Tibial artery (tissue), 4 donors: ENCODE data around the gene SND1.

Experiments used
- DNase-seq, 2 donors: peaks; one replicate each; pipeline ENCODE4 v3.0.0-alpha.2; 2019
- H3K27ac ChIP-seq, 2 donors: fragments of 200-600 bp; sonication (generic) in 1 of 2; 1 replicate in 1 of 2; 2 replicates in 1 of 2; pipeline ENCODE4 v1.5.1; 2018 to 2019; ENCODE audit warnings: mild to moderate bottlenecking in 1 of 2
- H3K27me3 ChIP-seq, 2 donors: fragments of 200-600 bp; sonication (generic) in 1 of 2; one replicate each; pipeline versions ENCODE4 v1.5.1 to v1.6.0; 2016 to 2019
- H3K36me3 ChIP-seq, 3 donors: fragments of 200-600 bp; sonication (generic) in 2 of 3; one replicate each; pipeline ENCODE4 v1.5.1; 2016 to 2019; ENCODE audit warnings: mild to moderate bottlenecking in 2 of 3
- H3K4me1 ChIP-seq, 4 donors: fragments of 200-600 bp; sonication (generic) in 2 of 4; 1 replicate in 3 of 4; 2 replicates in 1 of 4; pipeline ENCODE4 v1.5.1; 2016 to 2019
- H3K4me3 ChIP-seq, 2 donors: fragments of 200-600 bp; sonication (generic) in 1 of 2; 1 replicate in 1 of 2; 2 replicates in 1 of 2; pipeline ENCODE4 v1.5.1; 2018 to 2019; ENCODE audit warnings: mild to moderate bottlenecking in 2 of 2
- H3K9me3 ChIP-seq, 3 donors: fragments of 200-600 bp; sonication (generic) in 1 of 3; one replicate each; pipeline ENCODE4 v1.5.1; 2016 to 2019
- intact Hi-C: fragments of 100-400 bp; cut with DNase I; formaldehyde crosslinking; loops from one replicate; pipeline ENCODE4 v1.15.0; 2023; ENCODE audit warnings: low total_unique reads
- TF ChIP-seq, protein P1 (sequence below), 2 experiments: fragments of 200-600 bp in 1 of 2; fragments of 450-650 bp in 1 of 2; IDR thresholded peaks; one replicate each; pipeline ENCODE4 v1.5.1; 2017 to 2019; ENCODE audit warnings: antibody characterized with exemption in 2 of 2, mild to moderate bottlenecking in 1 of 2, moderate library complexity in 1 of 2

SND1 gene

DNA sequence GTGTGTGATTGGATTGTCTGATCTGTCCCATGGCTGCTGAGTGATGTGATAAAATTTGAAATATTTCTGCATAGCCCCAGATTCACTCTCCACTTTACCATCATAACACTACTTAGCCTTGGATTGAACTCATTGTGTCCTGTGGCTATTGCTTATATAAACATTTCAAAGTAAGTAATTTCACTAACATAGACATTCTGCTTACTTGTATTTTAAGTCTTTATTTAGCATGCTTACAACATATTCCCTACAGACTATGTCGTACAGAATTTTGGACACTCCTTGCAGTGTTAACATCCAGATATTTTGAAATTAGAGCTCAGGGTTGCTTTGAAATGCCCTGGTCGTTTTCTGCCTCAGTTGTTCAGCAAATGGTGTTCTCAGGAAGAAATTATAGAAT lies 261.7 kb downstream of the SND1 start:
- intact Hi-C loops = no loop called here
- no peaks in the 10 kb centered on the region for H3K27me3 ChIP-seq
- no peaks in the 10 kb centered on the region for H3K36me3 ChIP-seq
- no peaks in the 10 kb centered on the region for H3K9me3 ChIP-seq
- H3K27ac ChIP-seq = no peak overlapping the region
- H3K4me1 ChIP-seq = peaks cover 0 to 11% (median 0%) of the 10 kb centered on the region in 4 donors
- H3K4me3 ChIP-seq = no peak overlapping the region
- TF ChIP-seq, protein P1, sequence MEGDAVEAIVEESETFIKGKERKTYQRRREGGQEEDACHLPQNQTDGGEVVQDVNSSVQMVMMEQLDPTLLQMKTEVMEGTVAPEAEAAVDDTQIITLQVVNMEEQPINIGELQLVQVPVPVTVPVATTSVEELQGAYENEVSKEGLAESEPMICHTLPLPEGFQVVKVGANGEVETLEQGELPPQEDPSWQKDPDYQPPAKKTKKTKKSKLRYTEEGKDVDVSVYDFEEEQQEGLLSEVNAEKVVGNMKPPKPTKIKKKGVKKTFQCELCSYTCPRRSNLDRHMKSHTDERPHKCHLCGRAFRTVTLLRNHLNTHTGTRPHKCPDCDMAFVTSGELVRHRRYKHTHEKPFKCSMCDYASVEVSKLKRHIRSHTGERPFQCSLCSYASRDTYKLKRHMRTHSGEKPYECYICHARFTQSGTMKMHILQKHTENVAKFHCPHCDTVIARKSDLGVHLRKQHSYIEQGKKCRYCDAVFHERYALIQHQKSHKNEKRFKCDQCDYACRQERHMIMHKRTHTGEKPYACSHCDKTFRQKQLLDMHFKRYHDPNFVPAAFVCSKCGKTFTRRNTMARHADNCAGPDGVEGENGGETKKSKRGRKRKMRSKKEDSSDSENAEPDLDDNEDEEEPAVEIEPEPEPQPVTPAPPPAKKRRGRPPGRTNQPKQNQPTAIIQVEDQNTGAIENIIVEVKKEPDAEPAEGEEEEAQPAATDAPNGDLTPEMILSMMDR (IDR thresholded peaks at IDR 0.05) = no peak
- DNase-seq = no peak

DNA sequence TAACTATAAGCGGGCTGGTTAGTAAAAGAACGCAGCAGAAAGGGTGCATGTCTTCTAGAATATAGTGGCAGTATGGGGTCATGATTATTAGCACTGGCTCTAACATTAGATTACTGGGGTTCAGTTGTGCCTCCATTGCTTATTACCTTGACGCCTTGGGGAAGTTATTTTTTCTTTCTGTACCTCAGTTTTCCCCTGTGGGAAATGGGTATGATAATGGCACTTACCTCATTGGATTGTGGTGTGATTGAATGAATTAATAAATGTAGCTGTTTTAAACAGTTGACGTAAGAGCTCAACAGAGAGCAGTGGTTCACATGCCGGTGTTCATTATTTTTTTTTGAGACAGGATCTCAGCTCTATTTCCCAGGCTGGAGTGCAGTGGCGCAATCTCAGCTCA lies 262.7 kb downstream of the SND1 start:
- Histone ChIP-seq H3K27me3 (no peaks in the 10 kb centered on the region), H3K4me3 (no peak overlapping the region), H3K4me1 (peaks cover 0 to 11% (median 0%) of the 10 kb centered on the region in 4 donors), H3K9me3 (no peaks in the 10 kb centered on the region), H3K36me3 (no peaks in the 10 kb centered on the region), H3K27ac (no peak overlapping the region)
- intact Hi-C loops = no loop called here
- no peak for DNase-seq
- TF ChIP-seq, protein P1 (IDR thresholded peaks at IDR 0.05) = no peak

DNA sequence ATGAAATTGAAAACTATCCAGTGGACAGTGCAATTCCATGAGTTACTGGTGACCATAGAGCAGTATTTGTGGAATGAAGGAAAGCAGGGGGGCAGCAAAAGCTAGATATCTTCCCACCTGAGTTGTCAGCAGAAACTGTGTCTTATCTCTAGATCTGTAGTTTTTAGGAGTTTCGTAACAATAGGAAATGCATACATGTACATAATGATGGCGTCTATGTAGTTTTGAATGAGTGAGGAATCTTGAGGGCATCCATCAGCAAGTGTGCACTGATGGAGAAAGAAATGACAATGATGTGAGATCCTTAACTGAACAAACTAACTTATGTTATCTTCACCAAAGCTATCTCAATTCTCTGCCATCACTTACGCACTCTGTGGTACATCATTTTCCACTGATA lies 264.7 kb downstream of the SND1 start:
- Histone ChIP-seq H3K36me3 (no peaks in the 10 kb centered on the region), H3K4me1 (no peaks in the 10 kb centered on the region), H3K27ac (no peak overlapping the region), H3K4me3 (no peak overlapping the region), H3K27me3 (no peaks in the 10 kb centered on the region), H3K9me3 (no peaks in the 10 kb centered on the region)
- TF ChIP-seq, protein P1 (IDR thresholded peaks at IDR 0.05) = no peak
- intact Hi-C loops = no loop called here
- DNase-seq = no peak

DNA sequence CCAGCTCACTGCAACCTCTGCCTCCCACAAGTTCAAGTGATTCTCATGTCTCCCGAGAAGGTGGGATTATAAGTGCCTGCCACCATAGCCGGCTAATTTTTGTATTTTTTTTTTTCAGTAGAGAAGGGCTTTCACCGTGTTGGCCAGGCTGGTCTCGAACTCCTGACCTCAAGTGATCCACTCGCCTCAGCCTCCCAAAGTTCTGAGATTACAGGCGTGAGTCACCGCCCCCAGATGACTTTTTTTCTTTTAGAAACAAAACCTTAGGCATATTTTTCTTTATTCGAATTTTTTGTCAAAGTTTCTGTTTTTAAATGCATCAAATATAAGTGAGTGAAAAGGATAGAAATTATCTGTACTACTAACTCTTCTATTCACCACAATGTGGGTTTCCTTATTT lies 266.1 kb downstream of the SND1 start:
- Histone ChIP-seq H3K36me3 (no peaks in the 10 kb centered on the region), H3K9me3 (no peaks in the 10 kb centered on the region), H3K27ac (no peak overlapping the region), H3K4me3 (no peak overlapping the region), H3K4me1 (no peaks in the 10 kb centered on the region), H3K27me3 (no peaks in the 10 kb centered on the region)
- no peak for DNase-seq
- intact Hi-C loops = no loop called here
- TF ChIP-seq, protein P1 (IDR thresholded peaks at IDR 0.05) = no peak

DNA sequence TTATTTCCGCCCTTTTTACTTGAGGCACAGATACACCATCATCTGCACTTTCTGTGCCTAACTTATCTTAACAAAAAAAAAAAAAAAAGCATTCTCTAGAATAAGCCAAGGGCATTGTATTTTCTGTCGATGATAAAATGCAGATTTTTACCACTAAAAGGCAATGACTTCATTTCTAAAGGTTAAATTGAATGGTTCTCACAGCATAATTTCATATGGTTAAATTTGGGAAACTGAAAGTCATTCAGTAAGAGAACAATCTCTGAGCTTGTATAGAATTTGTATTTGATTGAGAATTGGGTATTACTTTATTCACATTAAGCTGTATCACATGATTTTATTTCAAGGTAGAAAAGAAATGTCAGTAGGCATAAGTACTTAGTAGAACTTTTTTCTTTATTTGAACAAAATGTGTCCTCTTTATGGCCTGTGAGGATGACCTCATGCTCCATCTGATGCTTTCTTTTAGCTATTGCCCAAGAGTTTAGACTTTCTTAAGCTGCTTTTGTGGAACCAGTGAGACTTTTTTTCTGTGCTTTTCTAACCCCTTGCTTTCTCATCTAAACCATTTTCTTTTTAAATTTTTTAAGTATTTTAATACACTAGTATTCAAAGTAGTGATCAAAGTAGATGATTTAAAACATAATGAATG lies 268.9 kb downstream of the SND1 start:
- Histone ChIP-seq H3K9me3 (no peaks in the 10 kb centered on the region), H3K27ac (no peak overlapping the region), H3K4me1 (no peaks in the 10 kb centered on the region), H3K27me3 (no peaks in the 10 kb centered on the region), H3K4me3 (no peak overlapping the region), H3K36me3 (no peaks in the 10 kb centered on the region)
- TF ChIP-seq, protein P1 (IDR thresholded peaks at IDR 0.05) = no peak
- no peak for DNase-seq
- intact Hi-C loops = no loop called here

DNA sequence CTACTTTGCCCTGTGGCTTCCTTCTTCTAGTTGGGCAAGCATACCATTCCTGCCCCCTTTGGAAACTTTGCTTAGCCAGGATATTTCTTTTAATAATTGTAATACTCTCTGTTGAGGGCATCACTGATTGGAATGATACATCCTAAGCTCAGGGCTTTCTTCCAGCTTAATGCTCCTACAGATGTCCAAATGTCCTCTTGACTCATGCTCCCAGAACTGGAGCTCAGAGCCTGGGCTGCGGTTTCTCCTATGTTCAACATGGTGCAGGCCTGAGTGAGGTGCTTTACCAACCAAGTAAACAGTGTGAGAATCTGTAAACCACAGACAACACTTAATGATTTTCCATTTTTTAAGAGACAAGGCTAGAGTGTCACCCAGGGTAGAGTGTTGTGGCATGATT lies 270.7 kb downstream of the SND1 start:
- Histone ChIP-seq H3K4me3 (no peak overlapping the region), H3K27me3 (no peaks in the 10 kb centered on the region), H3K27ac (no peak overlapping the region), H3K9me3 (no peaks in the 10 kb centered on the region), H3K4me1 (no peaks in the 10 kb centered on the region), H3K36me3 (no peaks in the 10 kb centered on the region)
- intact Hi-C loops = no loop called here
- TF ChIP-seq, protein P1 (IDR thresholded peaks at IDR 0.05) = no peak
- DNase-seq = no peak
